ENCODE measurements around the gene SPATA9.

DNA sequence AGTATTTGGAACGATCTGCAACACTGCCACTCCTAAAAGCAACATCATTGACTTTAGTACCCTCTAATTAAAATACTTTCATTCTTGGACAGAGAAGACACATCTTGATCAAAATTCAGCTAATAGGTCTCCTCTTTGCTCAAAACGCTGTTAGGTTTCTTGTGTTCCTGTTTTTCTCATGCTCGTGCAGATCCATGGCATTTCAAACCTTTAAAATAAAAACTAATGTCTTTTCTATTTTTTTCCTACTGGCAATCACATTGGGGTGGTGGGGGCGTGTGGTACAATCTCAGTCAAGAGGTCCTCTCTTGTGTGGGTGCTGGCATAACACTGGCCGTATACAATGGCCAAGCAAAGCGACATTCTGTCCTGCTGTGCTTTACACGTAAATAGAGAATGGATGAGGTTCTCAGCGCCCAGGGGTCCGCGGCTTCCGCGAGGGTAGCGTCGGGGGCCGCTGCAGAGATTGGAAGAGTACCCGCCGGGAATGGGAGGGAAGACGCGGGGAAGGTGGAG lies 63.2 kb downstream of the SPATA9 start:
- TF ChIP-seq, protein P1, sequence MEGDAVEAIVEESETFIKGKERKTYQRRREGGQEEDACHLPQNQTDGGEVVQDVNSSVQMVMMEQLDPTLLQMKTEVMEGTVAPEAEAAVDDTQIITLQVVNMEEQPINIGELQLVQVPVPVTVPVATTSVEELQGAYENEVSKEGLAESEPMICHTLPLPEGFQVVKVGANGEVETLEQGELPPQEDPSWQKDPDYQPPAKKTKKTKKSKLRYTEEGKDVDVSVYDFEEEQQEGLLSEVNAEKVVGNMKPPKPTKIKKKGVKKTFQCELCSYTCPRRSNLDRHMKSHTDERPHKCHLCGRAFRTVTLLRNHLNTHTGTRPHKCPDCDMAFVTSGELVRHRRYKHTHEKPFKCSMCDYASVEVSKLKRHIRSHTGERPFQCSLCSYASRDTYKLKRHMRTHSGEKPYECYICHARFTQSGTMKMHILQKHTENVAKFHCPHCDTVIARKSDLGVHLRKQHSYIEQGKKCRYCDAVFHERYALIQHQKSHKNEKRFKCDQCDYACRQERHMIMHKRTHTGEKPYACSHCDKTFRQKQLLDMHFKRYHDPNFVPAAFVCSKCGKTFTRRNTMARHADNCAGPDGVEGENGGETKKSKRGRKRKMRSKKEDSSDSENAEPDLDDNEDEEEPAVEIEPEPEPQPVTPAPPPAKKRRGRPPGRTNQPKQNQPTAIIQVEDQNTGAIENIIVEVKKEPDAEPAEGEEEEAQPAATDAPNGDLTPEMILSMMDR (IDR thresholded peaks at IDR 0.05), result no peak
- TF ChIP-seq POLR2A (IDR thresholded peaks at IDR 0.05), result no peak
